ENCODE data around the gene SH2D1A. TPM values are rescaled to one million over a fixed set of nuclear protein-coding genes. Genes with fewer than 3 reads are reported as not detected.
"Not testable (repeated sequence)": the region's sequence is repeated elsewhere in the genome, so short reads cannot be mapped to it uniquely, and the experiment has no call there.

SH2D1A gene
- not detected for polyA plus RNA-seq (2013, experiment 1 of 4)
- not detected for polyA plus RNA-seq (2013, experiment 2 of 4)
- polyA plus RNA-seq (2013, experiment 3 of 4), result not detected
- not detected for polyA plus RNA-seq (2013, experiment 4 of 4)

- H3K27me3 ChIP-seq (ENCODE audit: control insufficient read depth, insufficient read depth, low read length, poor library complexity, severe bottlenecking), result no peaks in the 10 kb centered on the region
- H3K27ac ChIP-seq (ENCODE audit: insufficient read depth, low read depth, low read length, poor library complexity, severe bottlenecking), result no peak within 1 kb of the TSS
- no peaks in the 10 kb centered on the region for H3K36me3 ChIP-seq (ENCODE audit: control insufficient read depth, insufficient read depth, low read length)
- H3K9me3 ChIP-seq (ENCODE audit: control insufficient read depth, low read length), result no peaks in the 10 kb centered on the region
- no peaks in the 10 kb centered on the region for H3K4me1 ChIP-seq (ENCODE audit: control insufficient read depth, insufficient read depth, low read length)
- H3K4me3 ChIP-seq (ENCODE audit: insufficient read depth, low read depth, low read length), result no peak within 1 kb of the TSS
- WGBS, 2 experiments, result 88 to 90% methylated on average over 19 of the region's 19 CpGs
Measured at GRCh38 chrX:124346117-124346876, at the start of gene SH2D1A. Gene SH2D1A, plus strand, starts transcription at chrX:124346563. Its CDS starts 80 bp downstream, at chrX:124346643.

GRCh38 chrX:124299323-124299722, 47.0 kb upstream of the SH2D1A start:
- H3K9me3 ChIP-seq (ENCODE audit: control insufficient read depth, low read length); H3K27ac ChIP-seq (ENCODE audit: insufficient read depth, low read depth, low read length, poor library complexity, severe bottlenecking); H3K4me3 ChIP-seq (ENCODE audit: insufficient read depth, low read depth, low read length); H3K27me3 ChIP-seq (ENCODE audit: control insufficient read depth, insufficient read depth, low read length, poor library complexity, severe bottlenecking); H3K4me1 ChIP-seq (ENCODE audit: control insufficient read depth, insufficient read depth, low read length); H3K36me3 ChIP-seq (ENCODE audit: control insufficient read depth, insufficient read depth, low read length): not testable (repeated sequence)
- 88 to 95% methylated on average over 4 of the region's 4 CpGs for WGBS, 2 experiments

GRCh38 chrX:124300405-124300804, 46.0 kb upstream of the SH2D1A start:
- H3K27ac ChIP-seq (ENCODE audit: insufficient read depth, low read depth, low read length, poor library complexity, severe bottlenecking), result no peak overlapping the region
- no peaks in the 10 kb centered on the region for H3K9me3 ChIP-seq (ENCODE audit: control insufficient read depth, low read length)
- no peak overlapping the region for H3K4me3 ChIP-seq (ENCODE audit: insufficient read depth, low read depth, low read length)
- WGBS, 2 experiments, result 93 to 94% methylated on average over 2 to 3 of the region's 4 CpGs
- H3K27me3 ChIP-seq (ENCODE audit: control insufficient read depth, insufficient read depth, low read length, poor library complexity, severe bottlenecking), result no peaks in the 10 kb centered on the region
- H3K36me3 ChIP-seq (ENCODE audit: control insufficient read depth, insufficient read depth, low read length), result no peaks in the 10 kb centered on the region
- no peaks in the 10 kb centered on the region for H3K4me1 ChIP-seq (ENCODE audit: control insufficient read depth, insufficient read depth, low read length)

- Histone ChIP-seq H3K36me3 (ENCODE audit: control insufficient read depth, insufficient read depth, low read length) (no peaks in the 10 kb centered on the region), H3K9me3 (ENCODE audit: control insufficient read depth, low read length) (no peaks in the 10 kb centered on the region), H3K27ac (ENCODE audit: insufficient read depth, low read depth, low read length, poor library complexity, severe bottlenecking) (no peak overlapping the region), H3K4me1 (ENCODE audit: control insufficient read depth, insufficient read depth, low read length) (no peaks in the 10 kb centered on the region), H3K4me3 (ENCODE audit: insufficient read depth, low read depth, low read length) (no peak overlapping the region), H3K27me3 (ENCODE audit: control insufficient read depth, insufficient read depth, low read length, poor library complexity, severe bottlenecking) (no peaks in the 10 kb centered on the region)
- 92 to 93% methylated on average over 1 to 2 of the region's 2 CpGs for WGBS, 2 experiments
Measured at GRCh38 chrX:124307253-124307907, 39.0 kb upstream of the SH2D1A start.

- H3K4me1 ChIP-seq (ENCODE audit: control insufficient read depth, insufficient read depth, low read length), result no peaks in the 10 kb centered on the region
- no peak overlapping the region for H3K27ac ChIP-seq (ENCODE audit: insufficient read depth, low read depth, low read length, poor library complexity, severe bottlenecking)
- no peak overlapping the region for H3K4me3 ChIP-seq (ENCODE audit: insufficient read depth, low read depth, low read length)
- no peaks in the 10 kb centered on the region for H3K9me3 ChIP-seq (ENCODE audit: control insufficient read depth, low read length)
- no peaks in the 10 kb centered on the region for H3K36me3 ChIP-seq (ENCODE audit: control insufficient read depth, insufficient read depth, low read length)
- 100% methylated on average over 1 of the region's 1 CpG; no CpG with 5 or more reads in 1 of the 2 experiments for WGBS, 2 experiments
- H3K27me3 ChIP-seq (ENCODE audit: control insufficient read depth, insufficient read depth, low read length, poor library complexity, severe bottlenecking), result no peaks in the 10 kb centered on the region
Measured at GRCh38 chrX:124325732-124326131, 20.6 kb upstream of the SH2D1A start.

- Histone ChIP-seq H3K36me3 (ENCODE audit: control insufficient read depth, insufficient read depth, low read length) (no peaks in the 10 kb centered on the region), H3K4me1 (ENCODE audit: control insufficient read depth, insufficient read depth, low read length) (no peaks in the 10 kb centered on the region), H3K27me3 (ENCODE audit: control insufficient read depth, insufficient read depth, low read length, poor library complexity, severe bottlenecking) (no peaks in the 10 kb centered on the region), H3K27ac (ENCODE audit: insufficient read depth, low read depth, low read length, poor library complexity, severe bottlenecking) (no peak overlapping the region), H3K4me3 (ENCODE audit: insufficient read depth, low read depth, low read length) (no peak overlapping the region), H3K9me3 (ENCODE audit: control insufficient read depth, low read length) (no peaks in the 10 kb centered on the region)
- 88 to 100% methylated on average over 1 of the region's 1 CpG for WGBS, 2 experiments
Measured at GRCh38 chrX:124328765-124329164, 17.6 kb upstream of the SH2D1A start.

GRCh38 chrX:124332481-124333424, 13.6 kb upstream of the SH2D1A start, which contains the start of gene TEX13D:
Gene TEX13D, plus strand, starts transcription at chrX:124332660. Its CDS starts 258 bp downstream, at chrX:124332918.
- H3K36me3 ChIP-seq (ENCODE audit: control insufficient read depth, insufficient read depth, low read length), result no peaks in the 10 kb centered on the region
- no peak within 1 kb of the TSS for H3K27ac ChIP-seq (ENCODE audit: insufficient read depth, low read depth, low read length, poor library complexity, severe bottlenecking)
- H3K4me3 ChIP-seq (ENCODE audit: insufficient read depth, low read depth, low read length), result no peak within 1 kb of the TSS
- H3K4me1 ChIP-seq (ENCODE audit: control insufficient read depth, insufficient read depth, low read length), result no peaks in the 10 kb centered on the region
- no peaks in the 10 kb centered on the region for H3K9me3 ChIP-seq (ENCODE audit: control insufficient read depth, low read length)
- WGBS, 2 experiments, result 96% methylated on average over 57 of the region's 57 CpGs
- no peaks in the 10 kb centered on the region for H3K27me3 ChIP-seq (ENCODE audit: control insufficient read depth, insufficient read depth, low read length, poor library complexity, severe bottlenecking)

- Histone ChIP-seq H3K27ac (ENCODE audit: insufficient read depth, low read depth, low read length, poor library complexity, severe bottlenecking) (no peak overlapping the region), H3K36me3 (ENCODE audit: control insufficient read depth, insufficient read depth, low read length) (no peaks in the 10 kb centered on the region), H3K4me1 (ENCODE audit: control insufficient read depth, insufficient read depth, low read length) (no peaks in the 10 kb centered on the region), H3K27me3 (ENCODE audit: control insufficient read depth, insufficient read depth, low read length, poor library complexity, severe bottlenecking) (no peaks in the 10 kb centered on the region), H3K4me3 (ENCODE audit: insufficient read depth, low read depth, low read length) (no peak overlapping the region), H3K9me3 (ENCODE audit: control insufficient read depth, low read length) (no peaks in the 10 kb centered on the region)
- 95% methylated on average over 6 of the region's 6 CpGs for WGBS, 2 experiments
Measured at GRCh38 chrX:124333862-124334261, 12.5 kb upstream of the SH2D1A start.

GRCh38 chrX:124334555-124334954, 11.8 kb upstream of the SH2D1A start:
- not testable (repeated sequence) for H3K36me3 ChIP-seq (ENCODE audit: control insufficient read depth, insufficient read depth, low read length); H3K4me1 ChIP-seq (ENCODE audit: control insufficient read depth, insufficient read depth, low read length); H3K4me3 ChIP-seq (ENCODE audit: insufficient read depth, low read depth, low read length); H3K9me3 ChIP-seq (ENCODE audit: control insufficient read depth, low read length); H3K27ac ChIP-seq (ENCODE audit: insufficient read depth, low read depth, low read length, poor library complexity, severe bottlenecking); H3K27me3 ChIP-seq (ENCODE audit: control insufficient read depth, insufficient read depth, low read length, poor library complexity, severe bottlenecking)
- WGBS, 2 experiments, result 84 to 87% methylated on average over 2 of the region's 2 CpGs
